Sigmoid colon (tissue), 7 donors: ENCODE results near the gene AMOTL2. TPM values are rescaled to one million over a fixed set of nuclear protein-coding genes. Genes with fewer than 3 reads are reported as not detected.

Experiments
- DNase-seq: peaks from one replicate; pipeline ENCODE4 v3.0.0-alpha.2; 2019
- H3K27ac ChIP-seq, 4 donors: fragments of 200-600 bp; sonication (generic); one replicate each; pipeline ENCODE4 v1.5.1; 2016 to 2019; ENCODE audit warnings: mild to moderate bottlenecking in 1 of 4
- H3K27me3 ChIP-seq, 3 donors: fragments of 200-600 bp; sonication (generic); one replicate each; pipeline ENCODE4 v1.5.1; 2019; ENCODE audit warnings: mild to moderate bottlenecking in 1 of 3
- H3K36me3 ChIP-seq, 4 donors: fragments of 200-600 bp; sonication (generic); one replicate each; pipeline ENCODE4 v1.5.1; 2016 to 2019
- H3K4me1 ChIP-seq, 4 donors: fragments of 200-600 bp; sonication (generic); one replicate each; pipeline ENCODE4 v1.5.1; 2017 to 2019
- H3K4me3 ChIP-seq, 4 donors: fragments of 200-600 bp; sonication (generic); one replicate each; pipeline ENCODE4 v1.5.1; 2017 to 2019; ENCODE audit warnings: mild to moderate bottlenecking in 2 of 4, moderate library complexity in 1 of 4
- H3K9me3 ChIP-seq, 4 donors: fragments of 200-600 bp in 3 of 4; sonication (generic) in 3 of 4; one replicate each; pipeline versions ENCODE4 v1.5.1 to v1.6.1; 2013 to 2019
- EP300 ChIP-seq, 4 donors: sonication (generic); formaldehyde crosslinking; IDR thresholded peaks; one replicate each; pipeline ENCODE4 v1.6.1; 2017; ENCODE audit warnings: antibody characterized with exemption in 4 of 4
- POLR2A ChIP-seq, 2 donors: fragments of 450-650 bp; IDR thresholded peaks; one replicate each; pipeline ENCODE4 v1.6.1; 2016; ENCODE audit warnings: antibody characterized with exemption in 2 of 2, mild to moderate bottlenecking in 2 of 2, moderate library complexity in 2 of 2
- POLR2AphosphoS5 ChIP-seq, 4 donors: sonication (generic); formaldehyde crosslinking; IDR thresholded peaks; one replicate each; pipeline ENCODE4 v1.6.1; 2017; ENCODE audit warnings: antibody characterized with exemption in 4 of 4
- WGBS, 2 donors: extraction: QIAGEN DNeasy Blood & Tissue Kit; methylation state at CpG; one replicate each; pipeline ENCODE4 v1.1.7; 2013; 5-methylcytosine and 5-hydroxymethylcytosine counted together
- intact Hi-C: fragments of 100-400 bp; cut with DNase I; formaldehyde crosslinking; loops from one replicate; pipeline ENCODE4 v1.15.1; 2023
- polyA plus RNA-seq, 3 donors: library from polyadenylated mRNA; stranded (reverse); fragments of 200-250 nt; gene quantifications; one replicate each; pipeline ENCODE4 v1.2.3, GENCODE V29; 2013
- total RNA-seq, 4 donors: library from RNA; depleted of rRNA; stranded (reverse); fragments of >200 nt; gene quantifications; one replicate each; pipeline ENCODE4 v1.1.0, GENCODE V29; 2016
- TF ChIP-seq, protein P1 (sequence below), 4 experiments: fragments of 450-650 bp in 3 of 4; fragments of 200-600 bp in 1 of 4; IDR thresholded peaks; one replicate each; pipeline ENCODE4 v1.5.1; 2016 to 2019; ENCODE audit warnings: antibody characterized with exemption in 4 of 4, mild to moderate bottlenecking in 3 of 4, moderate library complexity in 2 of 4
- donor health status: healthy with polysubstance abuse.
- donor health status: Bipolar disorder and iron deficiency.
- donor health status: healthy.

The AMOTL2 gene
- total and polyA plus RNA-seq, 7 donors, result 1.6 to 112 (median 43.5) TPM

DNA sequence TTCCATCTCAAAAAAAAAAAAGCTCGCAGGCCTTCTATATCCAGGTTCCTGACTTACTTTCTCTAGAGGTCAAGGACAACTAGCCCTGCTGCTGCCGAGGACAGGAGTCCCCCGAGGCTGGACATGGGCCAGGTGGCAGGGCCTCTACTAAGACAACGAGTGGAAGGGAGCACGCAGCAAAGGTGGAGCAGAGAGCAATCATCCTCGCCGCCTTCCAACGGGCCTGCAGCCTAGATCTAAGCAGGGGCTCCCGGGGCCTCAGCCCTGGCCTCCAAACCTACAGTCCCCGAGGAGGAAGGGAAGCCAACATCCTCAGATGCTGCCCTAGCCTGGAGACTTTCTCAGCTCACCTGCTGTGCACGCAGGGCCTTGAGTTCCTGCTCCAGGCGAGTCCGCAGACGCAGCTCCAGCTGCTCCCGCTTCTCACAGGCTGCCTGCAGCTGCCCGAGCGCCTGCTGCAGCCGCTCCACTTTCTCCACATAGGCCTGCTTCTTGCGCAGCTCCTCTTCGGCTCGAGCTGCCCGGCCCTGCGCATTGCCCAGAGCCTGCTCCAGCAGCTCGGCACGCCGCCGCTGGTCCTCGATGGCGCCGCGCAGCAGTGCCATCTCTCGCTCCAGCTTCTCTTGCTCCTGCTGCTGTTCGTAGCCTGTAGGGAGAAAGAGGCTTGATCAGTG is 12.9 kb downstream of the AMOTL2 start:
- no peaks in the 10 kb centered on the region for H3K9me3 ChIP-seq
- DNase-seq, result peak; percentile 65
- peak overlapping the region; percentile 98 to 100 (median 100) for H3K27ac ChIP-seq
- WGBS, 2 donors, result 96 to 97% methylated on average over 33 of the region's 33 CpGs
- H3K27me3 ChIP-seq, result no peaks in the 10 kb centered on the region
- H3K4me3 ChIP-seq, result no peak overlapping the region
- no peak for TF ChIP-seq POLR2A (IDR thresholded peaks at IDR 0.05)
- TF ChIP-seq, protein P1, sequence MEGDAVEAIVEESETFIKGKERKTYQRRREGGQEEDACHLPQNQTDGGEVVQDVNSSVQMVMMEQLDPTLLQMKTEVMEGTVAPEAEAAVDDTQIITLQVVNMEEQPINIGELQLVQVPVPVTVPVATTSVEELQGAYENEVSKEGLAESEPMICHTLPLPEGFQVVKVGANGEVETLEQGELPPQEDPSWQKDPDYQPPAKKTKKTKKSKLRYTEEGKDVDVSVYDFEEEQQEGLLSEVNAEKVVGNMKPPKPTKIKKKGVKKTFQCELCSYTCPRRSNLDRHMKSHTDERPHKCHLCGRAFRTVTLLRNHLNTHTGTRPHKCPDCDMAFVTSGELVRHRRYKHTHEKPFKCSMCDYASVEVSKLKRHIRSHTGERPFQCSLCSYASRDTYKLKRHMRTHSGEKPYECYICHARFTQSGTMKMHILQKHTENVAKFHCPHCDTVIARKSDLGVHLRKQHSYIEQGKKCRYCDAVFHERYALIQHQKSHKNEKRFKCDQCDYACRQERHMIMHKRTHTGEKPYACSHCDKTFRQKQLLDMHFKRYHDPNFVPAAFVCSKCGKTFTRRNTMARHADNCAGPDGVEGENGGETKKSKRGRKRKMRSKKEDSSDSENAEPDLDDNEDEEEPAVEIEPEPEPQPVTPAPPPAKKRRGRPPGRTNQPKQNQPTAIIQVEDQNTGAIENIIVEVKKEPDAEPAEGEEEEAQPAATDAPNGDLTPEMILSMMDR (IDR thresholded peaks at IDR 0.05), result no peak
- no peak for TF ChIP-seq POLR2AphosphoS5 (IDR thresholded peaks at IDR 0.05)
- no peak for TF ChIP-seq EP300 (IDR thresholded peaks at IDR 0.05)
- peaks cover 18 to 90% (median 69%) of the 10 kb centered on the region in 4 donors for H3K36me3 ChIP-seq
- H3K4me1 ChIP-seq, result peaks cover 0 to 100% (median 98%) of the 10 kb centered on the region in 4 donors
- intact Hi-C loops, result loop anchor here (5.0 to 10.0 kb wide), 2 partner anchors 786 to 1699 kb away; partner anchors contain the start of genes CDV3 and UBA5

DNA sequence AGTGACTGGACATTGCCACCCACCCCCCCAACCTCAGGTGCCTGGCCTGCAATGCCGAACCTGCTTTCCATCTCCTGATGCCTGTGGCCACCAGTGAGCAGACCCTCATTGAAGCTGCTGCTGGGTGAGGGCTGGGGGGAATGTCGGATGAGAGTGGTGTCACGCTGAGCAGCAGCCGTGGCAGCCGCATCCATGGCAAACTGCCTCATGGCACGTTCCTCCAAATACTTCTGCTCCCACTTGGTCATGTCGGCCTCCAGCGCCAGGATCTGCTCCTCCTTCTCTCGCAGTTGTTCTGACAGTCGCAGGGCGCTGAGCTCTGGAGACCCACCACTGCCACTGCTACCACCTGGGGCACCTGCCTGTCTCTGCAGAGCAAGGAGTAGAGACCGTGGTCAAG is 14.2 kb downstream of the AMOTL2 start:
- H3K4me3 ChIP-seq, result no peak overlapping the region
- 91 to 93% methylated on average over 12 of the region's 12 CpGs for WGBS, 2 donors
- H3K4me1 ChIP-seq, result peaks cover 0 to 100% (median 96%) of the 10 kb centered on the region in 4 donors
- H3K9me3 ChIP-seq, result no peaks in the 10 kb centered on the region
- TF ChIP-seq EP300 (IDR thresholded peaks at IDR 0.05) (no peak), POLR2AphosphoS5 (IDR thresholded peaks at IDR 0.05) (no peak), POLR2A (IDR thresholded peaks at IDR 0.05) (no peak)
- TF ChIP-seq, protein P1 (IDR thresholded peaks at IDR 0.05), result no peak
- H3K27me3 ChIP-seq, result no peaks in the 10 kb centered on the region
- peaks cover 18 to 90% (median 61%) of the 10 kb centered on the region in 4 donors for H3K36me3 ChIP-seq
- H3K27ac ChIP-seq, result peak overlapping the region; percentile 98 to 100 (median 100)
- peak; percentile 72 for DNase-seq
- intact Hi-C loops, result loop anchor here (5.0 to 10.0 kb wide), 2 partner anchors 785 to 1698 kb away; partner anchors contain the start of genes CDV3 and UBA5

GRCh38 chr3:134359121-134360010 is 14.9 kb downstream of the AMOTL2 start:
- WGBS, 2 donors, result 93 to 96% methylated on average over 13 of the region's 13 CpGs
- DNase-seq, result peak; percentile 70

DNA sequence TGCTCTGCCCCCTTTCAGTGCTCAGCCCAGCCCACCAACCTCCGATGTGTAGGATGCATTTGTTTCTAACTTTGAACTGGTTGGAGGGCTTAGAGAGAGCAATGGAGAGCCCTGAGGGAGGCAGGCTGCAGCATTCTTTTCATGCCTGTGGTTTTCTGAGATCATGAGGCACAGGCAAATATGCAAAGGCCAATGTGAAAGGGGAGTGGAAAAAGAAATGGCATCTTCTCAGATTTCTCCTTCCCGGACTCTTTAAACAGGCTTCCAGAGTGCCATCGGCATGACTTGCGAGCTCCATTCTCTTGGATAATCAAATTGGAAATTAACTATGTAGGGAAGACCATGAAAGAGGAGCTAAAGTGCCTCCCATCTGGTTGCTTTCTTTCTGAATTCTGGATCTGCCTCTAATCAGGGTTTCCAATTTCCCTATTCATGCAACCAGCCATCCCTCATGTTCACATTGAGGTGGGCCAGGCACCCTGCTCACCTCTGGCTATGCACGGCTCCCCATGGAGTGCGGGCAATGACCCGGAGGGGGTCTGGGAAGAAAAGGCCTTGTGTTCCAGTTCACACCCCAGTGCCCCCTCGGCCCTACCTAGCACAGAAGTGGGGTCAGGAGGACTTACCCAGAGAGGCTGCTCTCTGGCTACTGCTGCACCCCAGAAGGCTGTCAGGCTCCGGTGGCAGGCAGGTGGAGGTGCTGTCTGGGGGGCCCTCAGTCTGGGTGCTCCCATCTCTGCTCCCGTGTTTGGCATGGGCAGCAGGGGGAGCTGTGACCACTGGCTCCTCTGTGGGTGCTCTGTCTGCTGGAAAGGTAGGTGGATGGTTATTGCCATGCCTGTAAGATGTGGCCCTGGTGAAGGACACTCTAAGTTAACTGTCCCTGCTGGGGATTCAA is 16.1 kb downstream of the AMOTL2 start:
- peak; percentile 81 for DNase-seq
- Histone ChIP-seq H3K27me3 (no peaks in the 10 kb centered on the region), H3K27ac (peak overlapping the region; percentile 98 to 100 (median 100)), H3K4me3 (no peak overlapping the region), H3K36me3 (peaks cover 18 to 93% (median 62%) of the 10 kb centered on the region in 4 donors), H3K4me1 (peaks cover 0 to 100% (median 97%) of the 10 kb centered on the region in 4 donors), H3K9me3 (no peaks in the 10 kb centered on the region)
- 73 to 76% methylated on average over 10 of the region's 10 CpGs for WGBS, 2 donors
- intact Hi-C loops, result no loop called here
- TF ChIP-seq POLR2A (IDR thresholded peaks at IDR 0.05) (no peak), EP300 (IDR thresholded peaks at IDR 0.05) (peak in 2 of 4 donors; percentile 47 to 55), POLR2AphosphoS5 (IDR thresholded peaks at IDR 0.05) (peak in 3 of 4 donors; percentile 38 to 60 (median 55))
- TF ChIP-seq, protein P1 (IDR thresholded peaks at IDR 0.05), result peak in 1 of 4 experiments; percentile 12

More at GRCh38 chr3:134359121-134360010, 14.9 kb downstream of the AMOTL2 start:
- Histone ChIP-seq H3K27ac (peak overlapping the region; percentile 98 to 100 (median 100)), H3K36me3 (peaks cover 18 to 90% (median 64%) of the 10 kb centered on the region in 4 donors), H3K27me3 (no peaks in the 10 kb centered on the region), H3K9me3 (no peaks in the 10 kb centered on the region), H3K4me1 (peaks cover 0 to 100% (median 95%) of the 10 kb centered on the region in 4 donors), H3K4me3 (no peak overlapping the region)
- intact Hi-C loops, result loop anchor here (5.0 to 10.0 kb wide), 2 partner anchors 785 to 1697 kb away; partner anchors contain the start of genes CDV3 and UBA5
- TF ChIP-seq POLR2A (IDR thresholded peaks at IDR 0.05) (no peak), EP300 (IDR thresholded peaks at IDR 0.05) (no peak), POLR2AphosphoS5 (IDR thresholded peaks at IDR 0.05) (peak in 1 of 4 donors; percentile 18)
